Measurements from ENCODE around the gene ZBTB42.

ZBTB42 gene

GRCh38 chr14:104792101-104792884, 8.6 kb upstream of the ZBTB42 start:
- no peak for TF ChIP-seq CTCF (IDR thresholded peaks at IDR 0.05; ENCODE audit: low read depth, low read length, missing control alignments)
- no peak overlapping the region for H3K4me3 ChIP-seq (ENCODE audit: low read depth, low read length)
- in situ Hi-C loops (cut with HindIII; ENCODE audit: low sequenced_read_pairs), result no loop called here
- DNase-seq (ENCODE audit: low read depth), result no peak

- no peak overlapping the region for H3K4me3 ChIP-seq (ENCODE audit: low read depth, low read length)
- no peak for DNase-seq (ENCODE audit: low read depth)
- in situ Hi-C loops (cut with HindIII; ENCODE audit: low sequenced_read_pairs), result no loop called here
- no peak for TF ChIP-seq CTCF (IDR thresholded peaks at IDR 0.05; ENCODE audit: low read depth, low read length, missing control alignments)
Observed at GRCh38 chr14:104792945-104793702, 7.8 kb upstream of the ZBTB42 start.

- in situ Hi-C loops (cut with HindIII; ENCODE audit: low sequenced_read_pairs), result no loop called here
- H3K4me3 ChIP-seq (ENCODE audit: low read depth, low read length), result peak overlapping the region; percentile 72
- TF ChIP-seq CTCF (IDR thresholded peaks at IDR 0.05; ENCODE audit: low read depth, low read length, missing control alignments), result no peak
- no peak for DNase-seq (ENCODE audit: low read depth)
Observed at GRCh38 chr14:104793703-104793959, 7.3 kb upstream of the ZBTB42 start.

GRCh38 chr14:104794099-104794498, 6.8 kb upstream of the ZBTB42 start:
- DNase-seq (ENCODE audit: low read depth), result peak; percentile 34
- in situ Hi-C loops (cut with HindIII; ENCODE audit: low sequenced_read_pairs), result no loop called here
- no peak for TF ChIP-seq CTCF (IDR thresholded peaks at IDR 0.05; ENCODE audit: low read depth, low read length, missing control alignments)

GRCh38 chr14:104794631-104794992, 6.3 kb upstream of the ZBTB42 start:
- peak overlapping the region; percentile 72 for H3K4me3 ChIP-seq (ENCODE audit: low read depth, low read length)
- no peak for TF ChIP-seq CTCF (IDR thresholded peaks at IDR 0.05; ENCODE audit: low read depth, low read length, missing control alignments)
- in situ Hi-C loops (cut with HindIII; ENCODE audit: low sequenced_read_pairs), result no loop called here
- no peak for DNase-seq (ENCODE audit: low read depth)

More at GRCh38 chr14:104794099-104794498, 6.8 kb upstream of the ZBTB42 start:
- peak overlapping the region; percentile 72 for H3K4me3 ChIP-seq (ENCODE audit: low read depth, low read length)

GRCh38 chr14:104794993-104795780, 5.7 kb upstream of the ZBTB42 start, which contains the start of gene AKT1:
Gene AKT1 (minus strand): TSS chr14:104795748. CDS start chr14:104792643, 3,105 bp downstream.
- H3K4me3 ChIP-seq (ENCODE audit: low read depth, low read length), result peak within 1 kb of the TSS; percentile 72
- no peak for DNase-seq (ENCODE audit: low read depth)
- in situ Hi-C loops (cut with HindIII; ENCODE audit: low sequenced_read_pairs), result no loop called here
- no peak for TF ChIP-seq CTCF (IDR thresholded peaks at IDR 0.05; ENCODE audit: low read depth, low read length, missing control alignments)

Data from astrocyte of the cerebellum (primary cell).